C1 segment of cervical spinal cord (tissue), 14 donors: ENCODE measurements around the gene KEAP1.
A peak's percentile ranks its signal among the peaks of the same experiment; 100 is the strongest.
"Not testable (repeated sequence)": the region's sequence is repeated elsewhere in the genome, so short reads cannot be mapped to it uniquely, and the experiment has no call there.

Experiments
- DNase-seq, 14 donors: peaks; one replicate each; lab custom pipeline; 2025; lab: John Stamatoyannopoulos, UW

Gene KEAP1

GRCh38 chr19:10503002-10503789, at the start of gene KEAP1:
TSS of gene KEAP1 (minus strand) at chr19:10503356. CDS start at chr19:10500033, 3,323 bp downstream.
- DNase-seq: peak in 6 of 14 donors; percentile 36 to 74 (median 62)

GRCh38 chr19:10552510-10553053, 49.4 kb upstream of the KEAP1 start:
- DNase-seq: no peak

GRCh38 chr19:10551698-10552301, 48.6 kb upstream of the KEAP1 start:
- DNase-seq: no peak

GRCh38 chr19:10551006-10551405, 47.9 kb upstream of the KEAP1 start:
- DNase-seq: not testable (repeated sequence)

- DNase-seq: no peak
Measured at GRCh38 chr19:10550336-10550735, 47.2 kb upstream of the KEAP1 start.

GRCh38 chr19:10549733-10550132, 46.6 kb upstream of the KEAP1 start:
- no peak for DNase-seq

- DNase-seq: no peak
Measured at GRCh38 chr19:10548746-10549276, 45.7 kb upstream of the KEAP1 start.

GRCh38 chr19:10546817-10547216, 43.7 kb upstream of the KEAP1 start:
- DNase-seq: no peak

- DNase-seq: peak in 1 of 14 donors; percentile 17
Measured at GRCh38 chr19:10544753-10545251, 41.6 kb upstream of the KEAP1 start.

- DNase-seq: peak in 1 of 14 donors; percentile 46
Measured at GRCh38 chr19:10544242-10544752, 41.1 kb upstream of the KEAP1 start.

- peak in 13 of 14 donors; percentile 23 to 87 (median 67) for DNase-seq
Measured at GRCh38 chr19:10543420-10544241, 40.5 kb upstream of the KEAP1 start, which contains the start of gene ATG4D. TSS of gene ATG4D (plus strand) at chr19:10543904. CDS start at chr19:10544091, 187 bp downstream.

GRCh38 chr19:10543059-10543419, 39.9 kb upstream of the KEAP1 start:
- no peak for DNase-seq

GRCh38 chr19:10539016-10539415, 35.9 kb upstream of the KEAP1 start:
- DNase-seq: not testable (repeated sequence)

GRCh38 chr19:10538204-10538983, 35.2 kb upstream of the KEAP1 start:
- no peak for DNase-seq

GRCh38 chr19:10537668-10538067, 34.5 kb upstream of the KEAP1 start:
- no peak for DNase-seq

GRCh38 chr19:10535613-10536012, 32.5 kb upstream of the KEAP1 start:
- DNase-seq: no peak

- DNase-seq: no peak
Measured at GRCh38 chr19:10533646-10534386, 30.7 kb upstream of the KEAP1 start.

- DNase-seq: no peak
Measured at GRCh38 chr19:10532457-10532856, 29.3 kb upstream of the KEAP1 start.

GRCh38 chr19:10526887-10527286, 23.7 kb upstream of the KEAP1 start:
- not testable (repeated sequence) for DNase-seq

GRCh38 chr19:10525636-10526035, 22.5 kb upstream of the KEAP1 start:
- no peak for DNase-seq
